Fibroblast of upper back skin (primary cell): ENCODE measurements around the gene FAM228B.
"Not testable (repeated sequence)": the region's sequence is repeated elsewhere in the genome, so short reads cannot be mapped to it uniquely, and the experiment has no call there.

Experiments used
- DNase-seq: peaks from one replicate; pipeline ENCODE4 v3.0.0-alpha.2; 2013

Gene FAM228B

GRCh38 chr2:24123195-24123921, at the start of gene FAM228B, which contains the start of gene PFN4:
TSS of gene FAM228B (plus strand) at chr2:24123469. CDS start at chr2:24124362, 893 bp downstream.
TSS of gene PFN4 (minus strand) at chr2:24123334. CDS start at chr2:24122535, 799 bp downstream.
- peak; percentile 79 for DNase-seq

DNA sequence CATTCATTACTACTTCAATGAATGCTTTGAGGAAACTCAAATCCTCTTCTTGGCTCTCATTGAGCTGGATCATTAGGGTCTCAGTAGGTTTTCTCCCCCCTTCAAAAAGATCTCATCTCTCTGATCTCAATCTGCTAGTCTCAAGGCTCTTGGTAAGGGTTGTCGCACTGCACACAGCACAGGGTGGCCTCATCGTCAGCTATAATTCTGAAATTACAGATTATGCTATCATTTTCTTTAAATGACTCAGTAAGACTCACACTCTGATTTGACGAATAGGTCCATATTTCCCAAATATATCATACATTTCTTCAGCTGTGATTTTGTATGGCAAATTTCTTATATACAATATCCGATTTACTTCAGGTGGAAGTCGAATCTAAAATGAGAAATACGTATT, 49.5 kb upstream of the FAM228B start:
- DNase-seq = no peak

- DNase-seq = no peak
These were observed 48.0 kb upstream of the FAM228B start for GRCh38 chr2:24075259-24075658.

DNA sequence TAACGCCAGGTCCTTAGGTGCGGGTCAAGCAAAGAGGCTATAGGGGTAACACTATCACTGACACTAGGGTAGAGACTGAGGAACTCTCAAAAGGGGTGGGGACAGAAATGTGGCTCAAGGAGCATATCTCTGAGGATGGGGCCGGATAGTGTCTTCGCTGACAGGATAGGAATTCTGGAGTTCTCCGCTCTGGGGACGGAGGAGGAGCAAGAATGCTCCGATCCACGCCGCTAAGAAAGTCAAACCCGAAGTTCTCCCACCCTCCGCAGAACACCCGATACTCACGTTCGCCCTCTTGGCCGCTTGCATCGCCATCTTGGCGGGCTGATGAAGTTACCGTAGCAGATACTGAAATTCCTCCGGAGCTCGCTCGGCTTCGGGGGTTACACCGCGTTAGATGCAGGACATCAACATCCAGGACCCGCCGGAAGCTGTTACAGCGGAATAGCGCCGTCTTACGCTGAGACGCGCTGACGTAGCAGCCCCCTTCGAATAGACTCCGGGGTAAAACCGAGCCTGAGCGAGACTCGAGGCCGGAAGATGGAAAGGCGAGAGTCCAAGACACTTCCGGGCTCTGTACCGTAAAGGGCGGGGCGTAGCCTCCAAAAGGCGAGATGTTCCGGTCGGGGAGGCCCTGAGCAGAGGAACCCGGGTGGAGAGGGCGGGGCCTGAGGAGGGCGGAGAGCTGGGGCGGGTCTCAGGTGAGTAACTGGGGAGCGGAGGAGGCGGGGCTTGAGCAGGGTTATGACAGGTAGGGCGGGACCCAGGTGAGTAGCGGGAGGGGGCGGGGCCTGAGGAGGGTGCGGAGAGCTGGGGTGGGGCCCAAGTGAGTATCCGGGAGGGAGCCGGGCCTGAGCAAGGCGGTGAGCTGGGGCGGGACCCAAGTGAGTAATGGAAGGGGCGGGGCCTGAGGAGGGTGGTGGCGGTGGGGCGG, 47.1 kb upstream of the FAM228B start, which contains the start of gene SF3B6:
Gene SF3B6 (minus strand): TSS at position 412 of the 934 bp plus-strand sequence. CDS start 97 bp downstream, at position 315.
- peak; percentile 98 for DNase-seq

DNA sequence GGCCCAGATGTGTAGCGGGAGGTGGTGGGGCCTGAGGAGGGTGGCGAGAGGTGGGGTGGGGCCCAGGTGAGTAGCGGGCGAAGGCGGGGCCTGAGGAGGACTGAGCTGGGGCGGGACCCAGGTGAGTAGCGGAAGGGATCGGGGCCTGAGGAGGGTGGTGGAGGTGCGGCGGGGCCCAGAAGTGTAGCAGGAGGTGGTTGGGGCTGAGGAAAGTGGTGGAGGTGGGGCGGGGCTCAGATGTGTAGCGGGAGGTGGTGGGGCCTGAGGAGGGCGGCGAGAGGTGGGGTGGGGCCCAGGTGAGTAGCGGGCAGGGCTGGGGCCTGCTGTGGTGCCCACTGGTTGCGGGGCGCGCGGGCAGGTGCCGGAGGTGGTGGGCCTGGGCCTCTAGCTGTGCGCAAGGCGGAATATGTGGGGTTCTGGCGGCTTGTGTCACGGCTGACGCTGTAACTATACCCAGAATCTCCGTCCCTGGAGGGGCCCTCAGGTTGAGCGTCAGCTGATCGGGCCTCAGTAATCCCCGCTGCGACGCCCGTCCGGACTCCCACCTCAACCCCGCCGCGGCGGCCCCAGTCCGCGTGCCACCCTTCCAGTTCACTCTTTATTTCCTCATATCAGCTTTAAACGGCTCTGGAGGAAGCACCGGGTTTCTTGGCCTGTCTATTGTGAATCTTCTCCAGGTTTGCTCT, 46.3 kb upstream of the FAM228B start:
- no peak for DNase-seq

GRCh38 chr2:24077535-24077877, 45.8 kb upstream of the FAM228B start:
- DNase-seq = no peak

DNA sequence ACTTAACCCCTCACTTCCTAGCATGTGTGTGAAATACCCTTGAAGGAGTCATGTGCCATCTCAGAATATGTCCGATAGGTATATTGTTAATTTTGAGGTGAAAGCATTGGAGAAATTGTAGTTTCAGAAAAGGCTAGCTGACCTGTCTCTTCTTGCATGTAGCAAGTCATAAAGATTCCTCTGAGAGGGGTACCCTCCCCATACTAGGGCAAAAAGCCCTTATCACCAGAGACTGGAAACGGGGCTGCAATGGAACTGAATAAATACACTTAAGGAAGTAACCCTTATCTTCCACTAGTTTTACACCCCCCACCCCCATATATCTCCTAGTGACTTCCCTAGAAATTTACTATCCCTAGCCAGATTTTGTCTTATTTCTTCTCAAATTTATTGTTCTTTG, 45.4 kb upstream of the FAM228B start:
- no peak for DNase-seq

DNA sequence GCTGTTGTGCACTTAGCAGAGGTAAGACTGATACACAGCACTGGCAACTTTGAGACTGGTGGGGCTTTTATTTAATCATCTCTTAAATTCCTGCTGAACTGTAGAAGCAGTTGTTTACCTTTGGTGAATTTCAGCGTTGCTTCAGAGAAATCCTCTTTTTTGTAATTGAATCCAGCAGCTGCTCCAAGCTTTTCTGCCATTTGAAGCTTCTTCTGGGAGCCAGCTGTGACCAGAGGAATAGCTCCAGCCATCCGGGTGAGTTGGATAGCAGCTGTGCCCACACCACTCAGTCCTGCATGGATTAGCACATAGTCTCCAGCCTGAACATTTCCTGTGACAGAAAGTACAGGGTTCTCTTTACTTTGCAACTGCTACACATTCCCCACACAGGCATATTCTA, 42.6 kb upstream of the FAM228B start:
- no peak for DNase-seq

GRCh38 chr2:24082787-24083566, 40.3 kb upstream of the FAM228B start:
- no peak for DNase-seq

DNA sequence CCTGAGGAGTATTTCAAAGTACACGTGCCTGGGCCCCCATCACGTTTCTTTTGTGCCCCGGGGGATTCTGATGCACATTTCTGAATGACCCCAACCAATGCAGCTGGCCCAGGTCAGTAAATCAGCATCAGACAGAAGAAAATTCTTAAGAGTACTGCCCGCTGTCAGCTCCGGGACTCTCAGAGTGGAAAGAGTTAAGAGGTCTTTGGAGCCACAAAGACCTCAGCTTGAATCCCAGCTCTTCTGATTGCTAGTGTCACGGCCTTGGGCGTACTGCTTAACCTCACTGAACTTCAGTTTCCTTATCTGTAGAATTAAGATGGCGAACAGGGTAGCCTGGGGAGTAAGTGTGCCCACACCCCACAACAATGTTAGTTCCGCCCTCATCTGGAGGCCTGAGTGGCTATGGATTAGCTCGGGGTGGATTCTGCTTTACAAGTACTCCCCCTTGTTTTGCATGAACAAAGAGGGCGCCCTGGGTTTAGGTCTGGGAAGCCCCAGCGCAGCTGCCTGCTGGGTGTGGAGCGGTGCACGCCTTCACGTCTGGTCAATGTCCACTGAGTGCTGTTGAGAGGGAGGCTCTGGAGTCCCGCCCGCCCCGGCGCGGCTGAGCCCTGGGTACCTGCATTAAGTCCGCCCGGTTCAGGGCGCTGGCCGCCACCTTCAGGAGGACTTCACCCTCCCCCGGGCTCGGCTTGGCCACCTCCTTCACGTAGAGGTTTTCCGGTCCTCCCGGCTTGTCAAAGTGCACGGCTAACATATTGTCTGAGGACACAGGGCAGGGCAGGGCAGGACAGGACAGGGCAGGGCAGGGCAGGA, 39.5 kb upstream of the FAM228B start:
- peak; percentile 87 for DNase-seq

- DNase-seq = peak; percentile 91
These were observed 38.7 kb upstream of the FAM228B start, which contains the start of gene TP53I3 for GRCh38 chr2:24084386-24085199. TSS of gene TP53I3 (minus strand) at chr2:24084834. CDS start at chr2:24084326, 508 bp downstream.

GRCh38 chr2:24085200-24085489, 38.1 kb upstream of the FAM228B start:
- no peak for DNase-seq

GRCh38 chr2:24086241-24086640, 37.0 kb upstream of the FAM228B start:
- DNase-seq = no peak

- no peak for DNase-seq
These were observed 36.2 kb upstream of the FAM228B start for GRCh38 chr2:24087032-24087431.

DNA sequence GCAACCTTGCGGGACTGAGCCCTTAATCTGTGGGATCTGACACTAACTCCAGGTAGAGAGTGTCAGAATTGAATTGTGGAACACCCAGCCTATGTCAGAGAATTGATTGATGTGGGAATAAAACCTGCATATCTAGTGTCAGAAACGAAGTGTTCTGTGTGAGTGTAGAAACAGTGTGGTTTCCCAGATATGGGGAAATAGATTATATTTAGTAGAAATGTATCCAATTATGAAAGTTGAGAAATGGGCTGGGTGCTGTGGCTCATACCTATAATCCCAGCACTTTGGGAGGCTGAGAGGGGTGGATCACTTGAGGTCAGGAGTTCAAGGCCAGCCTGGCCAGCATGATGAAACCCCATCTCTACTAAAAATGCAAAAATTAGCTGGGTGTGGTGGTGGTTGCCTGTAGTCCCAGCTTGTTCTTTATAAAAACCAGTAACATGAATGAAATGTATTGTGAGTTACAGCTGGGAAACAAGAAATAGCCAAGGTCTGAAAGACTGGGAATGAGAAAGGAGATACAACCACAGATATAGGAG, 34.4 kb upstream of the FAM228B start:
- no peak for DNase-seq

DNA sequence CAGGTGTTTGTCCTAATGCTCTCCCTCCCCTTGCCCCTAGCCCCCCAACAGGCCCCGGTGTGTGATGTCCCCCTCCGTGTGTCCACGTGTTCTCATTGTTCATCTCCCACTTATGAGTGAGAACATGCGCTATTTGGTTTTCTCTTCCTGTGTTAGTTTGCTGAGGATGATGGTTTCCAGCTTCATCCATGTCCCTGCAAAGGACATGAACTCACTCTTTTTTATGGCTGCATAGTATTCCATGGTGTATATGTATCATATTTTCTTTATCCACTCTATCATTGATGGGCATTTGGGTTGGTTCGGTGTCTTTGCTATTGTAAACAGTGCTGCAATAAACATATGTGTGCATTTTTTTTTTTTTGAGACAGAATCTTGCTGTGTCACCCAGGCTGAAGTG, 30.0 kb upstream of the FAM228B start:
- DNase-seq = not testable (repeated sequence)

DNA sequence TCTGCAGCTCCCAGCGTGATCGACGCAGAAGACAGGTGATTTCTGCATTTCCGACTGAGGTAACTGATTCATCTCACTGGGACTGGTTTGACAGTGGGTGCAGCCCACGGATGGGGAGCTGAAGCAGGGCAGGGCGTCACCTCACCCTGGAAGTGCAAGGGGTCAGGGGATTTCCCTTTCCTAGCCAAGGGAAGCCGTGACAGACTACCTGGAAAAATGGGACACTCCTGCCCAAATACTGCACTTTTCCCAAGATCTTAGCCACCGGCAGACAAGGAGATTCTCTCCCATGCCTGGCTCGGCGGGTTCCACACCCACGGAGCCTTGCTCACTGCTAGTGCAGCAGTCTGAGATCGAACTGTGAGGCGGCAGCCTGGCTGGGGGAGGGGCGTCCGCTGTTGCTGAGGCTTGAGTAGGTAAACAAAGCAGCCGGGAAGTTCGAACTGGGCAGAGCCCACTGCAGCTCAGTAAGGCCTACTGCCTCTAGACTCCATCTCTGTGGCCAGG, 28.0 kb upstream of the FAM228B start:
- DNase-seq = not testable (repeated sequence)

DNA sequence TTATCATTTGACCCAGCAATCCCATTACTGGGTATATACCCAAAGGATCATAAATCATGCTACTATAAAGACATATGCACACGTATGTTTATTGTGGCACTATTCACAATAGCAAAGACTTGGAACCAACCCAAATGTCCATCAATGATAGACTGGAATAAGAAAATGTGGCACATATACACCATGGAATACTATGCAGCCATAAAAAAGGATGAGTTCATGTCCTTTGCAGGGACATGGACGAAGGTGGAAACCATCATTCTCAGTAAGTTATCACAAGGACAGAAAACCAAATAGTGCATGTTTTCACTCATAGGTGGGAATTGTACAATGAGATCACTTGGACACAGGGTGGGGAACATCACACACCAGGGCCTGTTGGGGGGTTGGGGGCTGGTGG, 22.5 kb upstream of the FAM228B start:
- DNase-seq = not testable (repeated sequence)

- DNase-seq = no peak
These were observed 21.3 kb upstream of the FAM228B start for GRCh38 chr2:24101992-24102391.

GRCh38 chr2:24102677-24103076, 20.6 kb upstream of the FAM228B start:
- no peak for DNase-seq
